Measurements from ENCODE around the gene GMEB2.

Gene GMEB2

DNA sequence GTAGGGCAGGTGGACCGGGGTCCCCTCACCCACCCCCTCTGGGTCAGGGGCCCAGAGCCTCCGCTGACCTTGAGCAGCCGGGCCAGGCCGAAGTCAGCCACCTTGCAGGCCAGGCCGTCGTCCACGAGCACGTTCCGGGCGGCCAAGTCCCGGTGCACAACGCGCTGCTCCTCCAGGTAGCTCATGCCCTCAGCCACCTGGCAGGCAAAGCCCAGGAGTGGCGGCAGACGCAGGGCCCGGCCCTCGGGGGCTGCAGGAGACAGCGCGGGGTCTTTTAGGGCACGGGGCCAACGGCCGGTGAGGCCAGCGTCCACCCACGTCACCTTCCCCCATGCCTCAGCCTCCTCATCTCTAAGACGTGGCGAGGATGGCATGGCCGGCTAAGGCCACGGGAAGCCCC lies 85.5 kb downstream of the GMEB2 start:
- DNase-seq = no peak

- no peak for DNase-seq
Measured at GRCh38 chr20:63540417-63541186, 86.3 kb downstream of the GMEB2 start.

DNA sequence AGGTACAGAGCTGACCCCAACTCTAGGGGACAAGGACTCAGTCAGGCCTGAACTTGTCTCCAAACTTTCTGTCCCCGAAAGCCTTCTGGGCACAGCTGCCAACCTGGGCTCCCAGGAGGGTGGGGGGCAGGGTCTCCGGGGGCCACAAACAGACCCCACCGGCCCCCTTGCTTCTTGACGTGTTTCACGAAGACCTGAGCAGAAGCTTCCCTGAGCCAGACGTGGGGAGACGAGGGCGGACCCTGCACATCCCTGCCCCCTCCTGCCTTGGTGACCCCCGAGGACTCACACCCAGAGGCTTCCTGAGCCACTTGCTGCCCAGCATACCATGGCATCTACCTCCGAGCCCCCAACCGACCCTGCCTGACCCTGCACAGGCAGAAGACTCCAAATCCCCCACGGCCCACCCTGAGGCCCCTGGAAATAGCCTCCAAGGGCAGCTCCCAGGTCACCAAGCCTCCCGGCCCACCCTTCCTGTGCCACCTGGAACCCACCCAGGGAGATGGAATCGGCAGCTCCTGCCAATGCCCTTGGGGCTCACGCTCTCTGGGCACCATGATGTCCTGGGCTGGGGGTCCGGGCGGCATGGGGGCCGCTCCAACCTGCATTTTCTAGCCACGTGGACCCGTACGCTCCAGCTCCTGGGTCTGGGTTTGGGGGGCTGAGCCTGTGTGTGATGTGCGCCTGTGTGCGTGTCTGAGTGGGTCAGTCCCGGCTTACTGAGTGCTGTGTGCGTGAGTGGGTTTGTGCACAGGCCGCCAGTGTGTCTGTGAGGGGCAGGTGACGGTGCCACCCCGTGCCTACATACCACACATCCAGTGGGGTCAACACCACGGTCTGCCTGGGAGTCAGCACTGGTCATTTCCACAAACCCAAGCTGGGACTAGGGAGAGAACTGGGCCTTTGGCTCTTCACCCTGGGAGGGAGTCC lies 87.2 kb downstream of the GMEB2 start:
- DNase-seq = no peak

DNA sequence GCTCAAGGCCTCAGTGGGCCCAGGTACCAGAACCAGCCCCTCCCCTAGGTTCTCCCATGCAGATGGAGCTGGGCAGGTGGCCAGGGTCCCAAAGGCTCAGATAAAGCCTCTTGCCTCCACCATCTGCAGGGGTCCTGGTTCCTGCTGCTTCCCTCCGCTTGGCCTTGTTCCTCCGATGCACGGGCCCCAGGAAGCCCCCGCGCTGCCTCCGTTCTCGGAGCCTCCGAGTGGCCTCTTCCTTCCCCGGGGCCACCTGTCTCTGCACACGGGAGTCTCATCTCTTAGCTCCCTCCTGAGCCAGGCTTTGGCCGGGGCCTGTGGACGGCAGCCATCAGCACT lies 87.8 kb downstream of the GMEB2 start:
- no peak for DNase-seq

- DNase-seq = peak; percentile 60
Measured at GRCh38 chr20:63538204-63539091, 88.5 kb downstream of the GMEB2 start.
